GM23338 (cell line): ENCODE data around the gene MAST2. TPM values are rescaled to one million over a fixed set of nuclear protein-coding genes. Genes with fewer than 3 reads are reported as not detected.

Experiments
- ATAC-seq: fragments of 200-7000 bp; cut with Tn5 transposase; 3 replicates; pipeline ENCODE4 v1.9.1; 2020
- DNase-seq: peaks from one replicate; pipeline ENCODE4 v3.0.0-alpha.2; 2015; ENCODE audit warnings: low spot score
- H2AFZ ChIP-seq: fragments of 200-600 bp; sonication (generic); 2 replicates; pipeline ENCODE4 v1.8.0; 2016; ENCODE audit warnings: antibody characterized with exemption, mild to moderate bottlenecking, moderate library complexity
- H3F3A ChIP-seq: fragments of 200-600 bp; sonication (generic); replicated peaks from 2 replicates; pipeline ENCODE4 v1.8.0; 2017; ENCODE audit warnings: antibody characterized with exemption, mixed run types, low read depth
- H3K27ac ChIP-seq: fragments of 200-600 bp; sonication (generic); 2 replicates; pipeline ENCODE4 v1.6.1; 2016; ENCODE audit warnings: low read depth
- H3K27me3 ChIP-seq: fragments of 200-600 bp; sonication (generic); 2 replicates; pipeline ENCODE4 v1.8.0; 2016; ENCODE audit warnings: mild to moderate bottlenecking, mixed run types, moderate library complexity; ENCODE audit not compliant: insufficient read depth
- H3K36me3 ChIP-seq: fragments of 200-600 bp; sonication (generic); 2 replicates; pipeline ENCODE4 v1.8.0; 2016; ENCODE audit warnings: mild to moderate bottlenecking; ENCODE audit not compliant: insufficient read depth
- H3K4me1 ChIP-seq: fragments of 200-600 bp; sonication (generic); 2 replicates; pipeline ENCODE4 v1.8.0; 2016; ENCODE audit warnings: mild to moderate bottlenecking, moderate library complexity; ENCODE audit not compliant: insufficient read depth
- H3K4me2 ChIP-seq: fragments of 200-600 bp; sonication (generic); 2 replicates; pipeline ENCODE4 v1.7.1; 2017; ENCODE audit warnings: mixed run types
- H3K4me3 ChIP-seq: fragments of 200-600 bp; sonication (generic); 2 replicates; pipeline ENCODE4 v1.6.1; 2016; ENCODE audit warnings: mixed run types
- H3K79me2 ChIP-seq: fragments of 200-600 bp; sonication (generic); replicated peaks from 2 replicates; pipeline ENCODE4 v1.8.0; 2017; ENCODE audit warnings: mild to moderate bottlenecking; ENCODE audit not compliant: insufficient read depth
- H3K9me2 ChIP-seq: fragments of 200-600 bp; sonication (generic); 2 replicates; pipeline ENCODE4 v1.8.0; 2017; ENCODE audit not compliant: insufficient read depth
- H4K20me1 ChIP-seq: fragments of 200-600 bp; sonication (generic); replicated peaks from 2 replicates; pipeline ENCODE4 v1.8.0; 2017; ENCODE audit warnings: mild to moderate bottlenecking; ENCODE audit not compliant: insufficient read depth
- H3K27ac Mint-ChIP-seq: 2 replicates; pipeline ENCODE4 v1.8.0; 2020; ENCODE audit warnings: inconsistent platforms, mild to moderate bottlenecking, moderate library complexity, mixed read lengths
- H3K27me3 Mint-ChIP-seq: 3 replicates; pipeline ENCODE4 v1.8.0; 2022; ENCODE audit warnings: low read depth, mild to moderate bottlenecking, moderate library complexity, mixed read lengths, inconsistent platforms; ENCODE audit not compliant: insufficient read depth, poor library complexity
- H3K36me3 Mint-ChIP-seq: 3 replicates; pipeline ENCODE4 v1.8.0; 2021; ENCODE audit warnings: low read depth, mild to moderate bottlenecking, inconsistent platforms, moderate library complexity, mixed read lengths
- H3K4me1 Mint-ChIP-seq: 3 replicates; pipeline ENCODE4 v1.8.0; 2020; ENCODE audit warnings: mild to moderate bottlenecking, inconsistent platforms, mixed read lengths
- H3K4me3 Mint-ChIP-seq: 3 replicates; pipeline ENCODE4 v1.8.0; 2021; ENCODE audit warnings: moderate library complexity, mild to moderate bottlenecking, inconsistent platforms, mixed read lengths
- H3K9me3 Mint-ChIP-seq: 3 replicates; pipeline ENCODE4 v1.8.0; 2020; ENCODE audit warnings: moderate library complexity, mild to moderate bottlenecking, inconsistent platforms, mixed read lengths
- CREB1 ChIP-seq: fragments of 250-450 bp; sonication (Bioruptor Pico); IDR thresholded peaks from 2 replicates; pipeline ENCODE4 v1.5.0; 2020; ENCODE audit warnings: low read depth, mild to moderate bottlenecking, moderate library complexity
- EZH2 ChIP-seq: fragments of 200-600 bp; sonication (generic); IDR thresholded peaks from one replicate; pipeline ENCODE4 v1.8.0; 2017; ENCODE audit warnings: antibody characterized with exemption, mild to moderate bottlenecking, low read depth; ENCODE audit not compliant: unreplicated experiment
- EZH2phosphoT487 ChIP-seq: fragments of 200-600 bp; sonication (generic); IDR thresholded peaks from one replicate; pipeline ENCODE4 v1.8.1; 2018; ENCODE audit warnings: antibody characterized with exemption; ENCODE audit not compliant: unreplicated experiment
- JUNB ChIP-seq: IDR thresholded peaks from one replicate; pipeline ENCODE4 v1.6.1; 2016; ENCODE audit warnings: antibody characterized with exemption; ENCODE audit not compliant: unreplicated experiment
- POLR2AphosphoS5 ChIP-seq: IDR thresholded peaks from 2 replicates; pipeline ENCODE4 v1.6.1; 2016; ENCODE audit warnings: antibody characterized with exemption, low read depth
- STAT1 ChIP-seq: IDR thresholded peaks from one replicate; pipeline ENCODE4 v1.6.1; 2016; ENCODE audit warnings: antibody characterized with exemption; ENCODE audit not compliant: unreplicated experiment
- ZNF114 ChIP-seq: fragments of 250-450 bp; sonication (Bioruptor Pico); IDR thresholded peaks from 2 replicates; pipeline ENCODE4 v1.5.0; 2020; ENCODE audit warnings: mild to moderate bottlenecking, moderate library complexity
- ZNF462 ChIP-seq: fragments of 250-450 bp; sonication (Bioruptor Pico); IDR thresholded peaks from 2 replicates; pipeline ENCODE4 v1.5.0; 2020; ENCODE audit warnings: mild to moderate bottlenecking, moderate library complexity
- polyA plus RNA-seq: library from polyadenylated mRNA; unstranded; fragments of >200 nt; fragmentation: Nextera tagmentation; extraction: Ambion mirVana; gene quantifications from 2 replicates; pipeline ENCODE4 v1.2.1, GENCODE V29; 2016
- total RNA-seq: library from RNA; depleted of rRNA; stranded (reverse); fragments of >200 nt; shearing (Covaris generic); gene quantifications from 2 replicates; pipeline ENCODE4 v1.2.3, GENCODE V29; 2014
- TF ChIP-seq, protein P1 (sequence below), 2 experiments: fragments of 200-600 bp in 1 of 2; sonication (generic) in 1 of 2; conservative IDR thresholded peaks; 2 replicates each; pipeline versions ENCODE4 v1.5.1 to v1.6.1; 2016 to 2017; ENCODE audit warnings: antibody characterized with exemption in 2 of 2, low read depth in 2 of 2, mild to moderate bottlenecking in 2 of 2, moderate library complexity in 1 of 2

Gene MAST2
- total and polyA plus RNA-seq, 2 experiments from 2014 or later, result 11.5 to 57.7 TPM

GRCh38 chr1:45880930-45881329 lies 77.5 kb downstream of the MAST2 start (continued):
- TF ChIP-seq ZNF462, result no peak
- TF ChIP-seq CREB1, result no peak
- no peak for TF ChIP-seq POLR2AphosphoS5
- TF ChIP-seq ZNF114 (CRISPR knock-in tag), result no peak

DNA sequence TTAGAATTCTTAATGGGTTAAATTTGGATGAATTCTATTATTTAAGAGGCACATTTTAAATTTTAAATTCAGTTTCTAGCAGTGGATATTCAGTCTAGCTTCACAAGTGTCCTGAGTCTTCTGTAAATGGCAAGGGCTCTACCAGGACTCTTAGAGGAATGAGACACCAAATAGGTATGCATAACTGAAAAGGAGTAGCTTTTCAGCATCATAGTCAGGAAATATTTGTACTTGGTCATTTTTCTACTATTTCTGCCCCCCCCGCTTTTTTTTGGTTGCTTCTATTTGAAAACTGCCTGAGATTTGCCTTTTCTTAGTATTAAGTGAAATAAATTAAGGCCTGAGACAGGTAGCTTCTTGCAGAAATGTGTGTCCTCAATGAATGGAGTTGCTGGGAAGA lies 80.2 kb downstream of the MAST2 start:
- no peak overlapping the region for H3K4me3 ChIP-seq
- ATAC-seq, result no peak
- TF ChIP-seq ZNF462 (no peak), JUNB (no peak), EZH2 (no peak), EZH2phosphoT487 (no peak), STAT1 (no peak), CREB1 (no peak)
- TF ChIP-seq, protein P1, sequence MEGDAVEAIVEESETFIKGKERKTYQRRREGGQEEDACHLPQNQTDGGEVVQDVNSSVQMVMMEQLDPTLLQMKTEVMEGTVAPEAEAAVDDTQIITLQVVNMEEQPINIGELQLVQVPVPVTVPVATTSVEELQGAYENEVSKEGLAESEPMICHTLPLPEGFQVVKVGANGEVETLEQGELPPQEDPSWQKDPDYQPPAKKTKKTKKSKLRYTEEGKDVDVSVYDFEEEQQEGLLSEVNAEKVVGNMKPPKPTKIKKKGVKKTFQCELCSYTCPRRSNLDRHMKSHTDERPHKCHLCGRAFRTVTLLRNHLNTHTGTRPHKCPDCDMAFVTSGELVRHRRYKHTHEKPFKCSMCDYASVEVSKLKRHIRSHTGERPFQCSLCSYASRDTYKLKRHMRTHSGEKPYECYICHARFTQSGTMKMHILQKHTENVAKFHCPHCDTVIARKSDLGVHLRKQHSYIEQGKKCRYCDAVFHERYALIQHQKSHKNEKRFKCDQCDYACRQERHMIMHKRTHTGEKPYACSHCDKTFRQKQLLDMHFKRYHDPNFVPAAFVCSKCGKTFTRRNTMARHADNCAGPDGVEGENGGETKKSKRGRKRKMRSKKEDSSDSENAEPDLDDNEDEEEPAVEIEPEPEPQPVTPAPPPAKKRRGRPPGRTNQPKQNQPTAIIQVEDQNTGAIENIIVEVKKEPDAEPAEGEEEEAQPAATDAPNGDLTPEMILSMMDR (conservative IDR thresholded peaks at IDR 0.05; ENCODE audit: low read depth in 2 of 2), result no peak

More for the DNA sequence above, 80.2 kb downstream of the MAST2 start:
- no peak overlapping the region for H3K27ac ChIP-seq
- Mint-ChIP-seq H3K27ac (no peak overlapping the region), H3K36me3 (peaks cover under 1% of the 10 kb centered on the region; the same call in 2 of the 3 replicates), H3K4me3 (no peak overlapping the region), H3K4me1 (no peaks in the 10 kb centered on the region; the same call in 2 of the 3 replicates), H3K9me3 (no peaks in the 10 kb centered on the region), H3K27me3 (peaks cover 3% of the 10 kb centered on the region)
- H3K27me3 ChIP-seq, result no peaks in the 10 kb centered on the region
- H3K79me2 ChIP-seq, result peaks cover 7% of the 10 kb centered on the region; the same call in 1 of the 2 replicates
- H3K9me2 ChIP-seq, result no peaks in the 10 kb centered on the region
- H3K4me2 ChIP-seq, result no peak overlapping the region
- no peaks in the 10 kb centered on the region for H3F3A ChIP-seq
- H2AFZ ChIP-seq, result no peak overlapping the region
- no peaks in the 10 kb centered on the region for H4K20me1 ChIP-seq
- H3K36me3 ChIP-seq, result no peaks in the 10 kb centered on the region
- H3K4me1 ChIP-seq, result no peaks in the 10 kb centered on the region
- DNase-seq, result no peak
